Non-pigmented ciliary epithelial cell (primary cell): ENCODE data around the gene CBX4.

Experiments
- DNase-seq: peaks from one replicate; pipeline ENCODE4 v3.0.0-alpha.2; 2010; ENCODE audit warnings: low read depth

The CBX4 gene

DNA sequence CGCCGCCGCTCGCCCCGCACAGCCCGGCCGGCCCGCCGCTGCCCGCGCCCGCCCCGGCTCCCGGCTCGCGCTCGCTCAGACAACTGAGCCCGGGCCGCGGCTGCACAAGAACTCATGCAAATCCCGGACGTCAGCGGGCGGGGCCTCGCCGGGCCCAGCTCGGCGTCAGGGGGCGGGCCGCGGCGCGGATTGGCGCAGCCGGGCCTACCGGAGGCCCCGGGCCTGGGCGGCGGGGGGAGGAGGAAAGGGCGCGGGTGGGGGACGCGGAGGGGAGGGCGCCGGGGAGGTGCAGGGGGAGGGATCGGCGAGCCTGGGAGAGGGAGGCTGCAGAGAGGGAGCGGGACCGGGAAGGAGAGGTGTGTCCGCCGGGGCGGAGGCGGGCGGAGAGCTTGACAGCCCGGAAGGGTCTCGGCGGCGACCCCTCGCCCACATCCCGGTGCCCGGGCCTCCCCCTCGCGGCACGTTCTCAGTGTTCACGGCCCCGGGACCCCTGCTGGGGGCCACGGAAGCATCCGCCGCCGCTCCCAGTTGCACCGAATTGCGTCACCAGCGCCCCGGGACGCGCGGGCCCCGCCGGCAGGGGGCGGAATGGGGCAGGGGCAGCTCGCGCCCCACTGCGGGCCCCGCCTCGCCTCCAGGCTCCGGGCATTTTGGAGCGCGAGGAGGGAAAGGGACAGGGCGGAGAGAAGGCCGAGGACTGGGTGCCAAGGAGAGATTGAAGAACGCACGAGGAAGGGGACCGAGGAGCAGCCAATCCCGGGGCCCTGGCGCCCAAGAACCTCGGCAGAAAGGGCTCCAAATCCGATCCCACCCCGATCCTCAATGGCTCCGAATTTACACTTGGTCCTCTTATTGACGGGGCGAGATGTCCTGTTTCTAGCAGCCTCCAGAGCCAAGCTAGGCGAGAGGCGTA, at the start of gene CBX4:
Gene CBX4, minus strand, starts transcription at position 85 of the 913 bp plus-strand sequence. CDS start 189 bp downstream, outside the sequence.
- no peak for DNase-seq

- DNase-seq, result no peak
These were observed 48.8 kb upstream of the CBX4 start for GRCh38 chr17:79888009-79888540.

GRCh38 chr17:79887451-79887991, 48.3 kb upstream of the CBX4 start:
- no peak for DNase-seq

DNA sequence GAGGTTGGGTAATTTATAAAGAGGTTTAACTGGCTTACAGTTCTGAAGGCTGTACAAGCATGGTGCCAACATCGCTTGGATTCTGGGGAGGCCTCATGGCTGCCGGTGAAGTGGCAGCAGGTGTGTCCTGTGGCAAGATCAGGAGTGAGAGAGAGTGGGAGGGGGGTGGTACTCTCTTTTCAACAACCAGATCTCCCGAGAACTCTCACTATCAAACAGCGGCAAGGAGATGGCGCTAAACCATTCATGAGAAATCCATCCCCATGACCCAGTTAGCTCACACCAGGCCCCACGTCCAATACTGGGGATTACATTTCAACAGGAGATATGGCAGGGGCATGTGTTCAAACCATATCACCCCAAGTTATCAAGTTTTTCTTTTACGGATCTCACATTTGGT, 44.0 kb upstream of the CBX4 start:
- no peak for DNase-seq

DNA sequence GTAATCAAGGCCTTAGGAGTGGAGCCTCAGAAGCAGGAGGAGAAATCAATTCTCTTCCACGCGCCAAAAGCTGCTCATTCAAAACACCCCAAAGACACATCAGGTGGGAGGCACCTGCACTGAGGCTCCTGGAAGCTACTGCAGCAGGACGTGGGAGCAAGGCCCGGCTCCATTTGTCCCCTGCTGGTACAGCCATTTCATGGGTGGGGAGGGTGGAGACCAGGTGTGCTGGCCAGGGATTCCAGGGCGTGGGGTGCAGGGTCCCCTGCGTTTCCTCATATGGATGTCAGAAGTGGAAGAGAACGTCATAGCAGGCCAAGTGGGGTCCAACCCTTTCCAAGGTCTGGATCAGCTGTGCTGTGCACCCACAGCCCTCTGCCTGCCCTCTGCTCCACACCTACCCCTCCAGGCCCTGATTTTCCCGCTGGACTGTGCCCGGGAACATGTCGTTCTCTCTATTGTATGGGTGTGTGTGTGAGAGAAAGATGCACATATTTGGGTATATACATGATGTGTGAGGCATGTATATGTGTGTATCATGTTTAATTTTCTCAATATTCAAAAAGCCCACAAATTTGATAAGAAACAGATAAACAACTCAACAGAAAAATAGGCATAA, 39.2 kb upstream of the CBX4 start:
- DNase-seq, result no peak

DNA sequence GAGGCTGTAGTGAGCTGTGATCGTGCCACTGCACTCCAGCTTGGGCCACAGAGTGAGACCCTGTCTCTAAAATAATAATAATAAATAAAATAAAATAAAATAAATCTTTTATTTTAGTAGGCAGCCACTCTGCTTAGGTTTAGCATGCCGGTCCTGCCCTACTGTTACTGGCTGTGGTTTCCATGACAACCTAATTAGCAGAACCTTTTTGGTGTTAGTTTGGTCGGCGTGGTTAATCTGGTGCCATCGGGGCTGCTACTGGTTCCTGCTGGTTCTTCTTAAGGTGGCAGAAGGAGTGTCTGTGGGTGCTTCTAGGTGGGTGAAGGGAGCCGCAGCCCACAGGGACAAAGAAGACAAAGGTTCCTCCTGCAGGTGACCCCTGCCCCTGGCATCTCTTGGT, 37.8 kb upstream of the CBX4 start:
- no peak for DNase-seq

DNA sequence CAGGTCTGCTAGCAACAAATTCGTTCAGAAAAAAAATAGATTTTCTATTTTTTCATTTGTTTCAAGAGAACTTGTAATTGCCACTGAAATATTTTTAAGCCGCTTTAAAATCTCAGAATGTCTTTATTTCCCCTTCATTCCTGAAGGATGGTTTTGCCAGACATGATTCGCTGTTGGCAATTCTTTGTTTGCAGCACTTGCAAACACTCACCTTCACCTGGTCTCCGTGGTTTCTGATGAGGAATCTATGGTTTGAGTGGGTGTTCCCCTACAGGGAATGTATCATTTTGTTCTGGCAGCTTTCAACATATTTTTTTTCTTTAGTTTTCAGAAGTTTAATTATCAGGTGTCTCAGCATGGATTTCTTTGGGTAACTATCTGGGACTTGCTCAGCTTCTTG, 36.3 kb upstream of the CBX4 start:
- DNase-seq, result no peak

GRCh38 chr17:79874329-79874981, 35.2 kb upstream of the CBX4 start:
- no peak for DNase-seq

GRCh38 chr17:79873583-79873982, 34.3 kb upstream of the CBX4 start:
- DNase-seq, result no peak

- no peak for DNase-seq
These were observed 33.5 kb upstream of the CBX4 start for GRCh38 chr17:79872762-79873161.

- DNase-seq, result no peak
These were observed 31.9 kb upstream of the CBX4 start for GRCh38 chr17:79871131-79871530.

DNA sequence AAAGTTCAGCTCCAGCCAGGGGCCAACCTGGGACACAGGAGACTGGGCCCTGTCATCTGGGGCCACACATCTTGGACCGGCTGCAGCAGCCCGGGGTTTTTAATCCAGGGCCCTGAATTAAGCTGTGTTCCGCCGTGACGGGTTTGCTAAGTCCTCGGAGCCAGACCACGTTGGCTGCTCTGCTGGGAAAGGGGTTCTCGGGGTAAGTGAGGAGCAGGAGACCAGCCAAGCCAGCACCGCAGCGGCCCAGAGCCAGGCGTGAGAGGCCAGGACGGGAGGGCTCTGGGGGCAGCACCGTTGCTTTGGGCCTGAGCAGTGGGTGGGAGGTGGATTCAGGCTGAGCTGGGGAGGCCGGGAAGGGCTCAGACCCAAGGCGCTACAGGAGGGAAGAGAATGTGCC, 31.3 kb upstream of the CBX4 start:
- no peak for DNase-seq

GRCh38 chr17:79866791-79867518, 27.7 kb upstream of the CBX4 start:
- DNase-seq, result no peak

- no peak for DNase-seq
These were observed 26.3 kb upstream of the CBX4 start for GRCh38 chr17:79865351-79866210.

GRCh38 chr17:79864617-79865250, 25.5 kb upstream of the CBX4 start:
- DNase-seq, result no peak

- no peak for DNase-seq
These were observed 24.9 kb upstream of the CBX4 start for GRCh38 chr17:79864147-79864546.

- no peak for DNase-seq
These were observed 23.7 kb upstream of the CBX4 start for GRCh38 chr17:79862771-79863440.

GRCh38 chr17:79862238-79862637, 23.0 kb upstream of the CBX4 start:
- no peak for DNase-seq

DNA sequence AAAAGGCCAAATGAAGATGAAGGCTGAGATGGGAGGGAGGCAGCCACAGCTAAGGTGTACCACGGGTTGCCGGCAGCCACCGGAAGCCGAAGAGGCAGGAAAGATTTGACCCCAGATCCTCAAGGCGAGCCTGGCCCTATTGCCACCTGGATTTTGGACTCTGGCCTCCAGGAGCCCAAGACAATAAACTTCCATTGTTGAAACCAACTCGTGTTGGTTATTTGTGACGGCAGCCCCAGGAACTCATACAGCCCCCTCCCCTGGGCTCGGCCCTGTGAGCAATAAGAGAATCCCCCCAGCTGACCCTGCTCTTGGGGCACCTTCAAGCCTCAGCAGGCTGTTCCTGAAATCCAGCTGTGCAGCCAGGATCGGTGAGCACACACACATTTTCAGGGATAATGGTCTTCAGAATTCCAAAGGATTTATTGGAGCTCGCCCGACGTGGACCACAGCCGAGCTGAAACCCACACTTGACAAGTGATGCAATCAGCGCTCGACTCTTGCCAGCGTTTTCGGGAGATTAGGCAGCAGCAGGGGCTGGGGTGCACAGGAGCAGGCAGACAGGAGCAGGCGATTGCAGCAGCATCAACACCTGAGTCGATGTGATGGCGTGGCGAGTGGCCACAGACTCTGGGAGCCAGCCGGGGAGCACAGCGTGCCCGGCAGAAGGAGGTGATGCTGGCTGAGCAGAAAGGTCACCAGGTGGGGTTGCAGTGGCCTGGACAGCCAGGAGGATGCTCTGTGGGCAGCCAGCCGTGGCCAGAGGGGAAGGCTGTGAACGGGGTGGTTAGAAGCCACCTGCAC, 22.4 kb upstream of the CBX4 start:
- DNase-seq, result no peak
